Lung (tissue), 12 donors: ENCODE measurements around the gene TMEM63A. TPM values are rescaled to one million over a fixed set of nuclear protein-coding genes. Genes with fewer than 3 reads are reported as not detected.
"Not testable (repeated sequence)": the region's sequence is repeated elsewhere in the genome, so short reads cannot be mapped to it uniquely, and the experiment has no call there.

Experiments used
- ATAC-seq: fragments of 200-7000 bp; cut with Tn5 transposase; one replicate; pipeline ENCODE4 v1.9.1; 2020; ENCODE audit warnings: moderate number of reproducible peaks; ENCODE audit not compliant: insufficient read depth, low FRiP score
- DNase-seq, 3 donors: peaks; one replicate each; pipeline ENCODE4 v3.0.0-alpha.2; 2013 to 2017
- H3K27ac ChIP-seq, 2 donors: one replicate each; pipeline ENCODE4 v1.5.1; 2013; ENCODE audit warnings: mild to moderate bottlenecking in 2 of 2, moderate library complexity in 2 of 2, control low read depth in 1 of 2, inconsistent platforms in 1 of 2, low read depth in 1 of 2, low read length in 1 of 2
- H3K27me3 ChIP-seq, 3 donors: one replicate each; pipeline ENCODE4 v1.5.1; 2013; ENCODE audit warnings: low read length in 2 of 3; ENCODE audit not compliant: control insufficient read depth in 3 of 3, insufficient read depth in 3 of 3
- H3K36me3 ChIP-seq, 4 donors: one replicate each; pipeline ENCODE4 v1.5.1; 2013; ENCODE audit warnings: low read length in 4 of 4, mild to moderate bottlenecking in 1 of 4, moderate library complexity in 1 of 4; ENCODE audit not compliant: control insufficient read depth in 4 of 4, insufficient read depth in 4 of 4
- H3K4me1 ChIP-seq, 5 donors: one replicate each; pipeline ENCODE4 v1.5.1; 2013; ENCODE audit warnings: low read length in 5 of 5, mild to moderate bottlenecking in 2 of 5, moderate library complexity in 1 of 5; ENCODE audit not compliant: control insufficient read depth in 5 of 5, insufficient read depth in 5 of 5
- H3K4me3 ChIP-seq: one replicate; pipeline ENCODE4 v1.5.1; 2013; ENCODE audit warnings: mild to moderate bottlenecking, control low read depth, moderate library complexity
- H3K9ac ChIP-seq, 2 donors: one replicate each; pipeline ENCODE4 v1.5.1; 2013; ENCODE audit warnings: low read length in 2 of 2, control low read depth in 1 of 2; ENCODE audit not compliant: insufficient read depth in 1 of 2
- H3K9me3 ChIP-seq, 4 donors: one replicate each; pipeline ENCODE4 v1.5.1; 2013; ENCODE audit warnings: low read length in 3 of 4, mild to moderate bottlenecking in 1 of 4, moderate library complexity in 1 of 4; ENCODE audit not compliant: control insufficient read depth in 4 of 4, insufficient read depth in 3 of 4
- whole genome bisulfite sequencing, 2 donors: extraction: QIAGEN DNeasy Blood & Tissue Kit; methylation state at CpG; one replicate each; pipeline ENCODE4 v1.1.7; 2013; 5-methylcytosine and 5-hydroxymethylcytosine counted together
- polyA plus RNA-seq, 2 donors: library from polyadenylated mRNA; stranded (reverse); fragments of 200-250 nt; gene quantifications; one replicate each; pipeline ENCODE4 v1.2.1, GENCODE V29; 2013
- total RNA-seq, 2 donors: library from RNA; depleted of rRNA in 1 of 2; stranded (reverse); fragments of >200 nt in 1 of 2; gene quantifications; one replicate each; pipeline ENCODE4 v1.2.1, GENCODE V29; 2014 to 2021
- TF ChIP-seq, protein P1 (sequence below): IDR thresholded peaks from 2 replicates; pipeline ENCODE4 v1.5.1; 2012; ENCODE audit warnings: mild to moderate bottlenecking; ENCODE audit errors: control extremely low read depth, extremely low read depth
- donor health status: control.
- donor health status: control.
- donor health status: Bipolar disorder and iron deficiency.
- donor health status: healthy.
- donor health status: DM: yes; HTN: yes; CAD: no.

The TMEM63A gene
- total and polyA plus RNA-seq, 4 donors = 26.1 to 108 (median 73.1) TPM

DNA sequence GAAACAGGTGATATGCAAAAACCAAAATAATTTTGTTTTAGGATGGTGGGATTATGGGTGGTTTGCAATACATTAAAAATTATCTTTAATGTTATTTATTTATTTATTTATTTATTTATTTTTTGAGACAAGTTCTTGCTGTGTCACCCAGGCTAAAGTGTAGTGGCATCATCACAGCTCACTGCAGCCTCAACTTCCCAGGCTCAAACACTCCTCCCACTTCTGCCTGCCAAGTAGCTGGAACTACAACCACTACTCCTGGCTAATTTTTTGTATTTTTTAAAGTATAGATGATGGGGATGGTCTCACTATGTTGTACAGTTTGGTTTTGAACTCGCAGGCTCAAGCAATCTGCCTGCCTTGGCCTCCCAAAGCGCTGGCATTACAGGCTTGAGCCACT is 48.4 kb upstream of the TMEM63A start:
- TF ChIP-seq, protein P1, sequence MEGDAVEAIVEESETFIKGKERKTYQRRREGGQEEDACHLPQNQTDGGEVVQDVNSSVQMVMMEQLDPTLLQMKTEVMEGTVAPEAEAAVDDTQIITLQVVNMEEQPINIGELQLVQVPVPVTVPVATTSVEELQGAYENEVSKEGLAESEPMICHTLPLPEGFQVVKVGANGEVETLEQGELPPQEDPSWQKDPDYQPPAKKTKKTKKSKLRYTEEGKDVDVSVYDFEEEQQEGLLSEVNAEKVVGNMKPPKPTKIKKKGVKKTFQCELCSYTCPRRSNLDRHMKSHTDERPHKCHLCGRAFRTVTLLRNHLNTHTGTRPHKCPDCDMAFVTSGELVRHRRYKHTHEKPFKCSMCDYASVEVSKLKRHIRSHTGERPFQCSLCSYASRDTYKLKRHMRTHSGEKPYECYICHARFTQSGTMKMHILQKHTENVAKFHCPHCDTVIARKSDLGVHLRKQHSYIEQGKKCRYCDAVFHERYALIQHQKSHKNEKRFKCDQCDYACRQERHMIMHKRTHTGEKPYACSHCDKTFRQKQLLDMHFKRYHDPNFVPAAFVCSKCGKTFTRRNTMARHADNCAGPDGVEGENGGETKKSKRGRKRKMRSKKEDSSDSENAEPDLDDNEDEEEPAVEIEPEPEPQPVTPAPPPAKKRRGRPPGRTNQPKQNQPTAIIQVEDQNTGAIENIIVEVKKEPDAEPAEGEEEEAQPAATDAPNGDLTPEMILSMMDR = no peak
- H3K36me3 ChIP-seq = no peaks in the 10 kb centered on the region
- no peak overlapping the region for H3K4me3 ChIP-seq
- no peaks in the 10 kb centered on the region for H3K4me1 ChIP-seq
- ATAC-seq = no peak
- H3K27ac ChIP-seq = no peak overlapping the region
- no peaks in the 10 kb centered on the region for H3K9me3 ChIP-seq
- no peak overlapping the region for H3K9ac ChIP-seq
- WGBS, 2 donors = 98 to 99% methylated on average over 2 of the region's 2 CpGs
- no peaks in the 10 kb centered on the region for H3K27me3 ChIP-seq
- DNase-seq = no peak

DNA sequence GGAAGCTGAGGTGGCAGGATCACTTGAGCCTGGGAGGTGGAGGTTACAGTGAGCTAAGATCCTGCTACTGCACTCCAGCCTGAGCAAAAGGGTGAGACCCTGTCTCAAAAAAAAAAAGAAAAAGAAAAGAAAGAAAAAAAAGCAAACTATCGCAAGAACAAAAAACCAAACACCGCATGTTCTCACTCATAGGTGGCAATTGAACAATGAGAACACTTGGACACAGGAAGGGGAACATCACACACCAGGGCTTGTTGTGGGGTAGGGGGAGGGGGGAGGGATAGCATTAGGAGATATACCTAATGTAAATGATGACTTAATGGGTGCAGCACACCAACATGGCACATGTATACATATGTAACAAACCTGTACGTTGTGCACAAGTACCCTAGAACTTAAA is 47.3 kb upstream of the TMEM63A start:
- H3K9ac ChIP-seq, H3K27ac ChIP-seq, DNase-seq, ATAC-seq, H3K9me3 ChIP-seq, H3K4me1 ChIP-seq, H3K27me3 ChIP-seq, H3K4me3 ChIP-seq, H3K36me3 ChIP-seq: not testable (repeated sequence)
- WGBS, 2 donors = 97 to 99% methylated on average over 3 of the region's 3 CpGs

DNA sequence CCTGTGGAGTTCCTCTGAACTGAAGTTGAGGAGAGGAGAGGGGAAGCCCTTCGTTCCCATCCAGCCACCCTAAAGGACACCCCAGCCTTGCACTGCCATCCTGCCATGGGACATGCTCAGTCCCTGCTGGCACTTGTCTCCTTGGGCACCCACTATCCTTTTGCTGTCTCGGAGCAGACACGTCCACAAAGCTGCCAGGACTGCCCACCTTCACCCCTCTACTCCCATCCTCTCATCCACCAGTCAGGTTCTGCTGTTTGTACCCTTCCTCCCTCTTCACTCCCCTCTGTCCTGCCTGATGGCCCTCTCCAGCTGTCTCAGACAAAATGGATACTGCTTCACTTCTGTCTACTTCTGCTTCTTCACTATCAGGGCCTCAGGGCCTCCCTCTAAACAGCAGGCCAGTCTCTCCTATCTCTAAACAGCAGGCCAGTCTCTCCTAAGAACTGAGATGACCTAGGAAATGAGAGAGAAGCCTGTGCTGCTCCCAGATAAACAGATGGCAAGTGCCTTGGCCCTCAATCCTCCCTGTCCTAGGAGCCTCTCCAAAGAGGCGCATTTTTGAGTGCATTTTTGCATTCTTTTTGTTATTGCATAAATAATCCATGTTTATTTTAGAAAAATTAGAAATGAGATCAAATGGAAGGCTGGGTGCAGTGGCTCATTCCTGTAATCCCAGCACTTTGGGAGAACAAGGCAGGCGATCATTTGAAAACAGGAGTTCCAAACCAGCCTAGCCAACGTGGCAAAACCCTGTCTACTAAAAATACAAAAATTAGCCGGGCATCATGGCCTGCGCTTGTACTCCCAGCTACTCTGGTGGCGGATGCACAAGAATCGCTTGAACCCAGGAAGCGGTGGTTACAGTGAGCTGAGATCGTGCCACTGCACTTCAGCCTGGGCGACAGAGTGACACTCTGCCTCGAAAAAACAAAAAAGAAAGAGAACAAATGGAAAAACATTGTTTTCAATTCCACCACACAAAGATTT is 46.3 kb upstream of the TMEM63A start:
- 88 to 94% methylated on average over 14 of the region's 14 CpGs for WGBS, 2 donors
- no peak overlapping the region for H3K9ac ChIP-seq
- H3K9me3 ChIP-seq = no peaks in the 10 kb centered on the region
- no peaks in the 10 kb centered on the region for H3K36me3 ChIP-seq
- ATAC-seq (no peak), DNase-seq (no peak)
- no peak overlapping the region for H3K4me3 ChIP-seq
- H3K4me1 ChIP-seq = peaks cover 0 to 1% (median 0%) of the 10 kb centered on the region in 5 donors
- H3K27ac ChIP-seq = no peak overlapping the region
- TF ChIP-seq, protein P1 = no peak
- H3K27me3 ChIP-seq = no peaks in the 10 kb centered on the region

DNA sequence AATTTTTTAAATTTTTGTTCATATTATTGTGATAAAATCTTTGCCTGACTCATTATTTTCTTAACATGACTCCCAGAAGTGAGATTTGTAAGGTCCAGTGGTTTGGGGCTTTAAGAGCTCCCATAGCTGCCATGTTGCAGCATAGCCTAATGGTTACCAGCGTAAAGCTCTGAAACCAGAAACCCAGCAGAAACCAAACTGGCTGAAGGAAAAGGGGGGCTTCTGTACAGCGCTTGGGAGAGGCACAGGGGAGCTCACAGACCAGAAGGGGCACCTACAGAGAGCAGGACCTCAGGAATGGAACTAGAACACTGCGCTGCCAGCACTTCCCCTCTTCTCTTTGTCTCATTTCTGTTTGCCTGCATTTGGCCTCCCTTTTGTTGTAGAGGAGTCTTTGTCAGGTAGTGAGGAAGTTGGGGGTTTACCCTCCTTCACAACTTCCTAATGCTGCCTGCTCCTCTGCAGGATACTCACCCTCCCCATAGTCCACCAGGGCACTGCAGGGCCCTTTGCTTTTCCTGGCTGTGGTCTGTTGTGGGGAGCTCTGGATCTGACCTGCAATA is 44.5 kb upstream of the TMEM63A start:
- ATAC-seq = no peak
- Histone ChIP-seq H3K9me3 (no peaks in the 10 kb centered on the region), H3K27ac (no peak overlapping the region), H3K9ac (no peak overlapping the region), H3K4me1 (peaks cover 0 to 16% (median 6%) of the 10 kb centered on the region in 5 donors), H3K36me3 (peaks cover 0 to 9% (median 6%) of the 10 kb centered on the region in 4 donors), H3K27me3 (no peaks in the 10 kb centered on the region), H3K4me3 (no peak overlapping the region)
- TF ChIP-seq, protein P1 = no peak
- no peak for DNase-seq
- 48 to 82% methylated on average over 3 of the region's 3 CpGs for WGBS, 2 donors
